GM12864 (cell line): ENCODE results near the gene NUP214.

ENCODE experiments used
- DNase-seq: peaks from one replicate; pipeline ENCODE4 v3.0.0-alpha.2; 2011; ENCODE audit warnings: low read depth
- H3K4me3 ChIP-seq: 2 replicates; pipeline ENCODE4 v1.5.1; 2011; ENCODE audit warnings: mild to moderate bottlenecking, low read depth, low read length, control low read depth
- CTCF ChIP-seq: IDR thresholded peaks from 2 replicates; pipeline ENCODE4 v1.5.1; 2011; ENCODE audit warnings: low read depth, mild to moderate bottlenecking, moderate library complexity, low read length, control low read depth, inconsistent platforms; ENCODE audit errors: missing control alignments

Gene NUP214

GRCh38 chr9:131214286-131214856, 89.0 kb downstream of the NUP214 start:
- no peak for TF ChIP-seq CTCF
- DNase-seq = no peak
- H3K4me3 ChIP-seq = no peak overlapping the region

GRCh38 chr9:131214876-131215275, 89.5 kb downstream of the NUP214 start:
- TF ChIP-seq CTCF = no peak
- H3K4me3 ChIP-seq = no peak overlapping the region
- no peak for DNase-seq

GRCh38 chr9:131216806-131217205, 91.4 kb downstream of the NUP214 start:
- no peak overlapping the region for H3K4me3 ChIP-seq
- no peak for DNase-seq
- TF ChIP-seq CTCF = no peak

GRCh38 chr9:131217331-131218031, 92.1 kb downstream of the NUP214 start:
- DNase-seq = no peak

GRCh38 chr9:131218370-131218769, 93.0 kb downstream of the NUP214 start:
- no peak for TF ChIP-seq CTCF
- H3K4me3 ChIP-seq = no peak overlapping the region

More at GRCh38 chr9:131217331-131218031, 92.1 kb downstream of the NUP214 start:
- TF ChIP-seq CTCF = no peak
- no peak overlapping the region for H3K4me3 ChIP-seq

GRCh38 chr9:131220485-131220884, 95.1 kb downstream of the NUP214 start:
- DNase-seq = no peak

More at GRCh38 chr9:131218370-131218769, 93.0 kb downstream of the NUP214 start:
- DNase-seq = no peak

More at GRCh38 chr9:131220485-131220884, 95.1 kb downstream of the NUP214 start:
- no peak for TF ChIP-seq CTCF
- H3K4me3 ChIP-seq = no peak overlapping the region
